ENCODE data around the gene OR1M1. TPM values are rescaled to one million over a fixed set of nuclear protein-coding genes. Genes with fewer than 3 reads are reported as not detected.

Gene OR1M1
- total and polyA plus RNA-seq, 4 donors: not detected

- TF ChIP-seq JUND (IDR thresholded peaks at IDR 0.05): no peak
- TF ChIP-seq SP1 (IDR thresholded peaks at IDR 0.05): no peak
- TF ChIP-seq RAD21 (IDR thresholded peaks at IDR 0.05): no peak
Measured at GRCh38 chr19:9073806-9074205, 13.1 kb upstream of the OR1M1 start (continued).

GRCh38 chr19:9075064-9075949 is 11.6 kb upstream of the OR1M1 start:
- no peaks in the 10 kb centered on the region for H3K27me3 ChIP-seq (ENCODE audit: control insufficient read depth in 4 of 4, insufficient read depth in 4 of 4, low read length in 3 of 4)
- no peak overlapping the region for H3K9ac ChIP-seq (ENCODE audit: low read depth in 1 of 2, low read length in 2 of 2)
- H3K9me3 ChIP-seq (ENCODE audit: control insufficient read depth in 4 of 4, low read length in 3 of 4): no peaks in the 10 kb centered on the region
- H3K36me3 ChIP-seq (ENCODE audit: control insufficient read depth in 4 of 4, insufficient read depth in 3 of 4, low read depth in 1 of 4, low read length in 3 of 4): no peaks in the 10 kb centered on the region
- H3K4me3 ChIP-seq (ENCODE audit: low read depth in 1 of 3, low read length in 3 of 3): no peak overlapping the region
- 57% methylated on average over 16 of the region's 16 CpGs for WGBS
- H3K27ac ChIP-seq (ENCODE audit: low read depth in 1 of 2, low read length in 2 of 2): no peak overlapping the region
- TF ChIP-seq EGR1 (IDR thresholded peaks at IDR 0.05; ENCODE audit: low read depth in 2 of 2) (no peak), CTCF (IDR thresholded peaks at IDR 0.05; ENCODE audit: low read depth, low read length, missing input control) (no peak), RAD21 (IDR thresholded peaks at IDR 0.05) (no peak), JUND (IDR thresholded peaks at IDR 0.05) (peak; percentile 50 to 54), MAX (IDR thresholded peaks at IDR 0.05) (no peak)
- DNase-seq (ENCODE audit: low spot score): no peak
- H3K4me1 ChIP-seq (ENCODE audit: control insufficient read depth in 4 of 4, insufficient read depth in 4 of 4, low read length in 3 of 4): no peaks in the 10 kb centered on the region

- WGBS: 86% methylated on average over 10 of the region's 10 CpGs
- Histone ChIP-seq H3K9me3 (ENCODE audit: control insufficient read depth in 4 of 4, low read length in 3 of 4) (no peaks in the 10 kb centered on the region), H3K36me3 (ENCODE audit: control insufficient read depth in 4 of 4, insufficient read depth in 3 of 4, low read depth in 1 of 4, low read length in 3 of 4) (no peaks in the 10 kb centered on the region), H3K4me1 (ENCODE audit: control insufficient read depth in 4 of 4, insufficient read depth in 4 of 4, low read length in 3 of 4) (no peaks in the 10 kb centered on the region), H3K9ac (ENCODE audit: low read depth in 1 of 2, low read length in 2 of 2) (no peak overlapping the region), H3K27me3 (ENCODE audit: control insufficient read depth in 4 of 4, insufficient read depth in 4 of 4, low read length in 3 of 4) (no peaks in the 10 kb centered on the region), H3K4me3 (ENCODE audit: low read depth in 1 of 3, low read length in 3 of 3) (no peak overlapping the region), H3K27ac (ENCODE audit: low read depth in 1 of 2, low read length in 2 of 2) (no peak overlapping the region)
- no peak for DNase-seq (ENCODE audit: low spot score)
- no peak for TF ChIP-seq ZBTB33 (IDR thresholded peaks at IDR 0.05)
- no peak for TF ChIP-seq SP1 (IDR thresholded peaks at IDR 0.05)
- no peak for TF ChIP-seq EGR1 (IDR thresholded peaks at IDR 0.05; ENCODE audit: low read depth in 2 of 2)
- TF ChIP-seq REST (IDR thresholded peaks at IDR 0.05): no peak
- TF ChIP-seq HNF4A (conservative IDR thresholded peaks at IDR 0.05): no peak
Measured at GRCh38 chr19:9076901-9077300, 10.0 kb upstream of the OR1M1 start.

All from liver (tissue), 9 donors.